IPS-20b (cell line): ENCODE data around the gene NDRG3.

Source experiments
- H3K27ac ChIP-seq: one replicate; pipeline ENCODE4 v1.5.1; 2013; ENCODE audit warnings: low read length
- H3K27me3 ChIP-seq: 2 replicates; pipeline ENCODE4 v1.6.1; 2013; ENCODE audit warnings: mild to moderate bottlenecking, low read length, inconsistent platforms; ENCODE audit not compliant: insufficient read depth
- H3K36me3 ChIP-seq: 2 replicates; pipeline ENCODE4 v1.6.1; 2013; ENCODE audit warnings: low read depth, mild to moderate bottlenecking, inconsistent platforms, low read length, moderate library complexity; ENCODE audit not compliant: insufficient read depth
- H3K4me1 ChIP-seq: 2 replicates; pipeline ENCODE4 v1.6.1; 2013; ENCODE audit warnings: mild to moderate bottlenecking, control low read depth, inconsistent platforms, low read length, moderate library complexity; ENCODE audit not compliant: insufficient read depth
- H3K4me3 ChIP-seq: 2 replicates; pipeline ENCODE4 v1.5.1; 2013; ENCODE audit warnings: mild to moderate bottlenecking, low read length, inconsistent platforms
- H3K9ac ChIP-seq: 2 replicates; pipeline ENCODE4 v1.6.1; 2013; ENCODE audit warnings: low read depth, mild to moderate bottlenecking, inconsistent platforms, low read length, moderate library complexity
- H3K9me3 ChIP-seq: 2 replicates; pipeline ENCODE4 v1.6.1; 2013; ENCODE audit warnings: mild to moderate bottlenecking, low read depth, low read length, inconsistent platforms; ENCODE audit not compliant: insufficient read depth

The NDRG3 gene

DNA sequence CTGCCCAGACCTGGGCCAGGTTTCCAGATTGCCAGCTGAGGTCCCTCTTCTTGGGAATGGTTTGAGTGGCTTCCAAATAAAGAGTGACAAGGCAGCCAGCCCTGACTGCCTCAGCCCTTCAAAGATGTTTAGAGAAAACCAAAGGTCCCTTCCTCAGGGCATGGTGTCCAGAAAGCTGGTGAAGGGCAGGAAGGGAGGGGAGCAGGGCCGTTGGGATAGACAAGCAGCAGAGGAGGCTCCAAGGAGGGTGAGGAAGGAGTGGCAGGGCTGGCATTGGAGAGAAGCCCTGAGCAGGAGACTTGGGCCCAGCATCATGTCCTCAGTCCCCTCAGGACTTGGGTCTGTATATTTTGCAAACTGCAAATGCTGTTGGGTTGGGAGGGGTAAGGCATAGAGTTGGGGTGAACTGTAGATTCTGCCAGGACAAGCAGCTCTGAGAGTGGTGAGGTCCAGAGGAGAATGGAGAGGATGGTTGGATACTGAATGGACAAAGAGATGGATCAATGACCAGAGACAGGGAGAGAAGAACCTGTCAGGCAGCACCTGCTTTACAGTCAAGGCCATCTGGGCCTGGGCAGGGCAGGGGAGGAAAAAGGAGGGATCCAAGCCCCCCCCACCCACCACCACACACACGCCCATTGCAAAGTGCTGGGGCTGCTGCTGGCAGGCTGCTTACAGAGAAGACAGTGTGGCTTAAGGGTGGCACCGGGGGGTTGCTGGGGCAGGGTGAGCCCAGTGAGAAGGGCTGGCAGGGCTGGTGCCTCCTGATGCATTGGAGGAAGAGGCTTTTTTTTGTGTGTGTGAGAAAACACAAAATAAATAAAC is 33.2 kb upstream of the NDRG3 start:
- Histone ChIP-seq H3K4me3 (no peak overlapping the region), H3K27me3 (no peaks in the 10 kb centered on the region), H3K36me3 (peaks cover 9% of the 10 kb centered on the region), H3K9me3 (no peaks in the 10 kb centered on the region), H3K27ac (no peak overlapping the region), H3K4me1 (peaks cover 3% of the 10 kb centered on the region; the same call in 1 of the 2 replicates), H3K9ac (no peak overlapping the region)

DNA sequence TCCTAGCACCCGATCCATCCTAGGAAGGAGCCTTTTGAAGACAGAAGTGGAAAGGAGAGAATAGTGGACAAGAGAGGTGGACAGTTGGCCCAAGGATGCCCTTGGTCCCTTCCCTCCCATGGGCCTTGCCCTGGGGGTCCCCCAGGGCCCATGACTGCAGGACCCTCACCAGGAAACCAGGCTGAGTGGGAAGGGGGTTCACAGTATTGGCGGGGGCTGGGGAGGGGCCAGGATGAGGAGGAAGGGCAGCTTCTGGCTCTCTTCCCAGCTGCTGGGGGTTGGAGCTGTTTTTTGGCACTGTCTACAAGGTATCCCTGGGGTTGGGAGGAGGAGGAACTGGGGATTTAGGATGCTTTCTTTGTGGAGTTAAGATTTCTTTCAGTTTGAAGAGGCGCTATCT is 31.7 kb upstream of the NDRG3 start:
- no peaks in the 10 kb centered on the region for H3K27me3 ChIP-seq
- no peak overlapping the region for H3K9ac ChIP-seq
- no peak overlapping the region for H3K27ac ChIP-seq

DNA sequence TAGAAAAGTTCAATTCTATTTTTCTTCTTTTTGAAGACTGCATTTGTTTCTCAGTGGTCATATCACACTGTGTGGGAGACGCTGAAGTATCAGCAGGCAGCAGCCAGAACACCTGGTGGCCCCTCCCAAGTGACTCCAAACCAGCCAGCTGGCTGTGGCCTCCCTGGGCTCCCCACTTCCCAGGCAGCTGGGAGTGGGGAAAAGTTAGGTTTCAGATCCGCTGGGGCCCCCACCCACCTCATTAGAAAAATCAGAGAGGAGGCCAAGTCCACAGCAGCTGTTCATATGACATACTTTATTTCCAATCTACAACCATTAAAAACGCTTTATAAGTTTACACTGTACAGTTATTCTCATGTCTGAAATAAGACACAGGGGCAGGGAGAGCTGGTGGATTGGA is 31.3 kb upstream of the NDRG3 start:
- no peak overlapping the region for H3K4me3 ChIP-seq
- H3K4me1 ChIP-seq = peaks cover 6% of the 10 kb centered on the region; the same call in 1 of the 2 replicates
- H3K9ac ChIP-seq = no peak overlapping the region
- H3K9me3 ChIP-seq = no peaks in the 10 kb centered on the region
- no peaks in the 10 kb centered on the region for H3K36me3 ChIP-seq
- H3K27me3 ChIP-seq = no peaks in the 10 kb centered on the region
- H3K27ac ChIP-seq = no peak overlapping the region

More for the DNA sequence above, 31.7 kb upstream of the NDRG3 start:
- Histone ChIP-seq H3K36me3 (no peaks in the 10 kb centered on the region), H3K4me1 (peaks cover 6% of the 10 kb centered on the region; the same call in 1 of the 2 replicates), H3K9me3 (no peaks in the 10 kb centered on the region), H3K4me3 (no peak overlapping the region)

DNA sequence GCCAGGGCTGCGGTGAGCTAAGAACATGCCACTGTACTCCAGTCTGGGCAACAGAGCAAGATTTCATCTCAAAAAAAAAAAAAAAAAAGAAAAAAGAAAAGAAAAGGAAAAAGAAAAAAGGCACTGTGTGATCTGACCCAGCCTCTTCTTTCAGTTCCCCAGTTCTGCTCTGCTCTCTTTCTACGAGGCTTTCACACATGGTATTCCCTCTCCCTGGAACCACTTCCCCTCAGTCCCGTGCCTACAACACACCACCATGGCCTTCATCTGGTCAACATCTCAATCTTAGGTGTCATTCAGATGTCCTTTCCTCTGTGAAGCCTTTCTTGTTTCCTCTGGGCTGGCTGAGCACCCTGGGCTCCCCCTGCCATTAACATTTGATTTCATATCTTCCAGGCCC is 29.9 kb upstream of the NDRG3 start:
- Histone ChIP-seq H3K36me3 (peaks cover 6% of the 10 kb centered on the region; the same call in 1 of the 2 replicates), H3K9ac (no peak overlapping the region), H3K4me3 (no peak overlapping the region), H3K27ac (no peak overlapping the region), H3K9me3 (no peaks in the 10 kb centered on the region), H3K27me3 (no peaks in the 10 kb centered on the region), H3K4me1 (peaks cover 6% of the 10 kb centered on the region; the same call in 1 of the 2 replicates)

DNA sequence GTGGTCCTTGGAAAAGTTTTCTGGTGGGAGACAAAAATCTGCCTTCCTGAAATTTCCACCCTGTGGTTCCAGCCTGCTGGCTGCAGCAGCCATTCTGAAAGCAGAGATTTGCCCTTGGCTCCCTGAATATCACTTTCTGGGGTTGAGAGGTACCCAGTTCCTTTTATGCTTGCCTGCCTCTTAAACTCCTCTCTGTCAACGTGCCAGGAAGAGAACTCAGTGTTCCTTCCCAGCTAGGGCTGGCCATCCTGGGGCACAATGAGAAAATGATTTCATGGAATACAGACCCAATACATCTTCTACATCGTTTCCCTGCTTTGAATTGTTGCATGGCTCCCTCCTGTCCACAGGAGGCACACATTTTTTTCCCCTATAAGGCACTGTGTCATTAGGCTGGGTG is 29.3 kb upstream of the NDRG3 start:
- Histone ChIP-seq H3K36me3 (peaks cover 12% of the 10 kb centered on the region), H3K4me3 (no peak overlapping the region), H3K27ac (no peak overlapping the region), H3K4me1 (peaks cover 6% of the 10 kb centered on the region; the same call in 1 of the 2 replicates), H3K27me3 (no peaks in the 10 kb centered on the region), H3K9ac (no peak overlapping the region), H3K9me3 (no peaks in the 10 kb centered on the region)

DNA sequence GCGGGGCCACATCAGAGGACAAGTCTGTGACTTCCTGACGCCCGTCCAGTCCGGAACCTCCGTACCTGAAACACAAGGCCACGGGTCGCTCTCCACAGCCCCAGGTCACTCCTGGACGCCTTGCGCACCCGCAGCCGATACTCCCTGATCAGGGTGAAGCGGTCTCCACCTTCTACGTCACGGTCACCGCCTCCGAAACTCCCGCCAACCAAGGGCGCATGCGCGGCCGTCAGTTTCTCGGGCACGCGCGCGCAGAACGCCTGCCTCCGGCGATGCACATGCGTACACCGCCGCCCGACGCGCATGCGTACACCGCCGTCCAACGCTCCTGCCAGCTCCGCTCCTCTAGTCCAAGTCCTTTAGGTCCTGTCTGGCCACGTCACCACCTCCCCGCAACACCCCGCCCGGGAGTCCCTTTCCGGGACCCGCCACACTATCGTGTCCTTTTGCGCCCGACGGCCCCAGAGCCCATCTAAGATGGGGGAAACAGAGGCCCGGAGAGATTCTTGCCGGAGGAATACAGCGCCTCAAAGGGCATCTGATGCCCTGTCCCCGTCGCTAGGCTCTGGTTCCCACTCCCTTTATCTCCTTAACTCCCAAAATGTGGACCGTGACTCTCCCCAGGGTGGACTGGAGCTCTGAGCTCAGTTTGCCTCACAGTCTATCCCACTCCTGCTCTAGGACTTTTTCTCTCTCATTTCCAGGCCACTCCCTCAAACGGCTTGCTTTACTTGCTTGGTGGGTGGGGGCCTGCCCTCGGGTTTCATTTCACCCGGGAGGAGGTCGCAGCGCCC is 27.9 kb upstream of the NDRG3 start, which contains the start of gene DSN1:
TSS of gene DSN1 (minus strand) at position 167 of the 794 bp plus-strand sequence. CDS start 2,305 bp downstream, outside the sequence.
- peaks cover 24% of the 10 kb centered on the region for H3K36me3 ChIP-seq
- peak within 1 kb of the TSS; percentile 96 for H3K9ac ChIP-seq
- H3K9me3 ChIP-seq = no peaks in the 10 kb centered on the region
- no peaks in the 10 kb centered on the region for H3K27me3 ChIP-seq
- peaks cover 6% of the 10 kb centered on the region; the same call in 1 of the 2 replicates for H3K4me1 ChIP-seq
- H3K27ac ChIP-seq = peak within 1 kb of the TSS; percentile 80
- peak within 1 kb of the TSS; percentile 97 for H3K4me3 ChIP-seq

DNA sequence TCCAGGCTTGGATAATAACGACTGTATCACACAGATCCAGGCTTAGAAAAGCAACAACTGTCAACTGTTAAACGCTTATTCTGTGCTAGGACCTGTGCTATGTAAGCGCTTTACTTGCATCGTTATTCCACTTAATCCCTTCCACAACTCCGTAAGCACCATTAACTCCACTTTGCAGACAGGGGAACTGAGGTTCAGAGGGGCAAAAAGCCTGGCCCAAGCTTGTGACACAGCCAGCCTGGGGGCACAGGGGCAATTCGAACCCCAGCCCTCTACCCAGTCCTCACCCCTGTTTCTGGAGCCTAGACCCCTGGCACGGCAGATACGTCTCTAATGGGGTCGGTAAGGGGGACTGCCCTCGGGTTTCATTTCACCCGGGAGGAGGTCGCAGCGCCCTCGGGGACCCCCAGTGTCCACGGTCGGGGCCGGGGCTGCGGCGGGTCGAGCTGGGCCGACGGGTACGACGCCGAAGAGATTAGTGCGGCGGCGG is 27.3 kb upstream of the NDRG3 start:
- peak overlapping the region; percentile 96 for H3K9ac ChIP-seq
- no peaks in the 10 kb centered on the region for H3K27me3 ChIP-seq
- peak overlapping the region; percentile 97 for H3K4me3 ChIP-seq
- peak overlapping the region; percentile 80 for H3K27ac ChIP-seq
- peaks cover 25% of the 10 kb centered on the region for H3K36me3 ChIP-seq
- H3K9me3 ChIP-seq = no peaks in the 10 kb centered on the region
- H3K4me1 ChIP-seq = peaks cover 6% of the 10 kb centered on the region; the same call in 1 of the 2 replicates

DNA sequence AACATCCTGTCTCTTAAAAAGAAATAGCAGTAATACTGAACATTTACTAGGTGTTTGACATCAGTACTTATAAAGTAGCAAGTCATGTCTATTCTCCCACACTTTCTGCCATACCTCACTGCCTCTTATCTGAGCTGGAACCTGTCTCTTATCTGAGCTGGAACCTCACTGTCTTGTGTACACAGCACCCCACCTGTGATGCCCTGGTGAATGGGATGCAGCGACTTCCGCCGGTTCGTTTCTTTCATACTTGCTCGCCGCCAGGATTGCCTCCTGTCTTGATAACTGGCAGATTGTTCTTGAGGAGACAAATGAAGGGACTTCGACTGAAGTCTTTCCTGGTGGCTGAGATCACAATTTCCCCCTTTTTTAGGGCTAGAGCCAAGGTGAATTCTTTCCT is 24.8 kb upstream of the NDRG3 start:
- Histone ChIP-seq H3K9ac (no peak overlapping the region), H3K27me3 (no peaks in the 10 kb centered on the region), H3K27ac (no peak overlapping the region), H3K36me3 (peaks cover 29% of the 10 kb centered on the region), H3K4me1 (peaks cover 3% of the 10 kb centered on the region; the same call in 1 of the 2 replicates), H3K9me3 (no peaks in the 10 kb centered on the region), H3K4me3 (no peak overlapping the region)

DNA sequence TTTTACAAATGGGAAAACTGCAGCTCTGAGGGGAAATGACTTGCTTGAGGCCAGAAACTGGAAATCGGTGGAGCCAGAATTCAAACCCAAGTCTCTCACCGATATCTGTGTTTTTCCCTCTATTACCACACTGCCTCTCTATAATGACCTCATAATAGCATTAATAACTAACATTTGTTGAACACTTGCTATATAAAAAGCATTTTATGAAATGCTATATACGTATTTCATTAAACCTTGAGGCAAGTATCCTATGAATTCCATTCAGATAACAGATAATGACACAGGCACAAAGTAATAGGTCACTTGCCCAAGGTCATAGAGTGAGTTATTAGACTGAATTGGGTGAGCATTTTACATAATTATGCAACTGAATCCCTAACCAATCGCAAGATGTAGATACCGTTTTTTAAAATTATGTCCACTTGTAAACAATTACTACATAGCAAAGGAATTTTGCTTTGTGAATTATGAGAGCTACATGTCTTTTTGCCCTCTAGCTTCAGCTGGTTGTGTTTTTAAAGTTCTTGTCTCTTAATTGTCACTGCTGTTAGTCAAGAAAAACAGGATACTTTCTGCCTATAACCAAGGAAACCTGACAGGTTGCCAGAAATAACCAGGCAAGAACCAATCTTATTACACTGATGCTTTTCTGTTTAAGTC is 23.0 kb upstream of the NDRG3 start:
- Histone ChIP-seq H3K4me1 (peaks cover 3% of the 10 kb centered on the region; the same call in 1 of the 2 replicates), H3K9ac (peak overlapping the region; percentile 25; the same call in 1 of the 2 replicates), H3K27ac (no peak overlapping the region), H3K4me3 (no peak overlapping the region), H3K36me3 (peaks cover 39% of the 10 kb centered on the region), H3K27me3 (no peaks in the 10 kb centered on the region), H3K9me3 (no peaks in the 10 kb centered on the region)

DNA sequence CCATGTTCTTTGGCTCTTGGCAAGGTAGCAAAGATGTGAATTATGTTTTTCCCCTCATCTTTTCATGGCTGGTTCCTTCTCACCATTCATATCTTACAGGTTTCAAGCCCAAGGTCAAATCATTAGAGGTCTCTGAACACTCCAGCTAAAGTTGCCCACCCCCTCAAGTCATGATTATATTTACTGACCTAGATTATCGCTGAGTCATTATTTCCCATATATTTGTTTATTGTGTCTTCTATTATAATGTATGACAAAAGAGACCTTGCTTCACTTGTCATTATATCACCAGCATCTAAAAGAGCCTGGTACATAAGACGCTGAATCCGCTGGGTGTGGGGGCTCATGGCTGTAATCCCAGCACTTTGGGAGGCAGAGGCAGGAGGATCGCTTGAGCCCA is 15.2 kb upstream of the NDRG3 start:
- no peak overlapping the region for H3K27ac ChIP-seq
- no peak overlapping the region for H3K9ac ChIP-seq
- H3K27me3 ChIP-seq = no peaks in the 10 kb centered on the region
- H3K9me3 ChIP-seq = no peaks in the 10 kb centered on the region
- no peak overlapping the region for H3K4me3 ChIP-seq
- no peaks in the 10 kb centered on the region for H3K4me1 ChIP-seq
- peaks cover 57% of the 10 kb centered on the region for H3K36me3 ChIP-seq

DNA sequence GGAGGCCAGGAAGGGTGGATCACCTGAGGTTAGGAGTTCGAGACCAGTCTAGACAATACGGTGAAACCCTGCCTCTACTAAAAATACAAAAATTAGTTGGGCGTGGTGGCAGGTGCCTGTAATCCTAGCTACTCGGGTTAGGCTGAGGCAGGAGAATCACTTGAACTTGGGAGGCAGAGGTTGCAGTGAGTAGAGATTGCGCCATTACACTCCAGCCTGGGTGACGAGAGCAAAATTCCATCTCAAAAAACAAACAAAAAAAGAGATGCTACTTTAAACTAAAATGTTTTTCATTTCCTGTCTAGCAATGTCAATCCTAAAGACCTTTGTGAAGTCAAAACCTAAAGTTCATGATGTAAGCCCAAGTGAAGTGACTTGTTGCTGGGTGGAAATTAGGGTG is 14.8 kb upstream of the NDRG3 start:
- Histone ChIP-seq H3K27ac (no peak overlapping the region), H3K9ac (no peak overlapping the region), H3K27me3 (no peaks in the 10 kb centered on the region), H3K9me3 (no peaks in the 10 kb centered on the region), H3K4me1 (no peaks in the 10 kb centered on the region), H3K4me3 (no peak overlapping the region), H3K36me3 (peaks cover 61% of the 10 kb centered on the region)
